SK-N-SH (cell line): ENCODE results near the gene PIN1. TPM values are rescaled to one million over a fixed set of nuclear protein-coding genes. Genes with fewer than 3 reads are reported as not detected.

Experiments used
- CTCF ChIA-PET: fragments of 300-600, 350-600 bp; formaldehyde crosslinking; extraction: SDS; loops from one replicate; lab custom pipeline; 2021; lab: Yijun Ruan, JAX
- POLR2A ChIA-PET: fragments of 350-600 bp; sonication (Branson Sonifier 250); formaldehyde crosslinking; extraction: SDS; loops from one replicate; lab custom pipeline; 2020; ENCODE audit warnings: antibody characterized with exemption, inconsistent platforms; lab: Yijun Ruan, JAX
- DNase-seq: peaks from one replicate; pipeline ENCODE4 v3.0.0; 2012
- H2AFZ ChIP-seq: fragments of 200-600 bp; sonication (generic); 2 replicates; pipeline ENCODE4 v1.8.1; 2016; ENCODE audit warnings: antibody characterized with exemption, mild to moderate bottlenecking, low read depth
- H3F3A ChIP-seq: fragments of 200-600 bp; sonication (generic); replicated peaks from 2 replicates; pipeline ENCODE3; 2016; ENCODE audit warnings: antibody characterized with exemption, mild to moderate bottlenecking; ENCODE audit not compliant: insufficient read depth
- H3K27ac ChIP-seq, 2 experiments: fragments of 200-500 bp in 1 of 2; fragments of 200-600 bp in 1 of 2; sonication (Bioruptor generic) in 1 of 2; sonication (generic), shearing (Covaris generic) in 1 of 2; 2 replicates each; pipeline versions ENCODE4 v1.5.1 to v1.6.1; 2014 to 2016; ENCODE audit warnings: low read depth in 2 of 2, inconsistent platforms in 1 of 2, low read length in 1 of 2, mild to moderate bottlenecking in 1 of 2, mixed read lengths in 1 of 2
- H3K27me3 ChIP-seq: fragments of 200-600 bp; sonication (generic), shearing (Covaris generic); 2 replicates; pipeline ENCODE4 v1.6.1; 2016; ENCODE audit warnings: mixed run types; ENCODE audit not compliant: insufficient read depth
- H3K36me3 ChIP-seq, 2 experiments: fragments of 200-500 bp in 1 of 2; fragments of 200-600 bp in 1 of 2; sonication (Bioruptor generic) in 1 of 2; sonication (generic) in 1 of 2; replicated peaks in 1 of 2; 2 replicates each; pipeline versions ENCODE3 to v1.5.1; 2014 to 2016; ENCODE audit warnings: low read length in 1 of 2, mild to moderate bottlenecking in 1 of 2; ENCODE audit not compliant: insufficient read depth in 2 of 2, control insufficient read depth in 1 of 2
- H3K4me1 ChIP-seq, 2 experiments: fragments of 200-500 bp in 1 of 2; fragments of 200-600 bp in 1 of 2; sonication (Bioruptor generic) in 1 of 2; sonication (generic), shearing (Covaris generic) in 1 of 2; 2 replicates each; pipeline versions ENCODE4 v1.5.1 to v1.6.1; 2014 to 2016; ENCODE audit warnings: low read depth in 1 of 2, low read length in 1 of 2, mixed run types in 1 of 2; ENCODE audit not compliant: insufficient read depth in 2 of 2, control insufficient read depth in 1 of 2
- H3K4me2 ChIP-seq: fragments of 200-600 bp; sonication (generic), shearing (Covaris generic); 2 replicates; pipeline ENCODE4 v1.6.1; 2017; ENCODE audit warnings: mixed run types
- H3K4me3 ChIP-seq, 2 experiments: fragments of 200-500 bp in 1 of 2; fragments of 200-600 bp in 1 of 2; sonication (Bioruptor generic) in 1 of 2; sonication (generic), shearing (Covaris generic) in 1 of 2; 2 replicates each; pipeline versions ENCODE4 v1.5.1 to v1.8.1; 2014 to 2016; ENCODE audit warnings: low read depth in 2 of 2, inconsistent platforms in 1 of 2, low read length in 1 of 2, mild to moderate bottlenecking in 1 of 2, mixed read lengths in 1 of 2, moderate library complexity in 1 of 2
- H3K79me2 ChIP-seq: fragments of 200-600 bp; sonication (generic); 2 replicates; pipeline ENCODE4 v1.8.1; 2017; ENCODE audit warnings: mild to moderate bottlenecking; ENCODE audit not compliant: insufficient read depth
- H3K9ac ChIP-seq: fragments of 200-600 bp; sonication (generic); 2 replicates; pipeline ENCODE4 v1.6.1; 2017; ENCODE audit warnings: mixed run types
- H3K9me2 ChIP-seq: fragments of 200-600 bp; sonication (generic); 2 replicates; pipeline ENCODE4 v1.6.1; 2017; ENCODE audit warnings: mixed run types
- H3K9me3 ChIP-seq: fragments of 200-600 bp; sonication (generic); 2 replicates; pipeline ENCODE4 v1.6.1; 2017; ENCODE audit warnings: mixed run types, mild to moderate bottlenecking, moderate library complexity
- H4K20me1 ChIP-seq: fragments of 200-600 bp; sonication (generic); 2 replicates; pipeline ENCODE4 v1.6.1; 2017; ENCODE audit warnings: mild to moderate bottlenecking, mixed run types; ENCODE audit not compliant: insufficient read depth
- MXI1 ChIP-seq: IDR thresholded peaks from 2 replicates; pipeline ENCODE4 v1.6.1; 2012; ENCODE audit warnings: mild to moderate bottlenecking, low read depth, low read length, improper control_type of control experiment
- RAD21 ChIP-seq: IDR thresholded peaks from 2 replicates; pipeline ENCODE4 v1.6.1; 2012; ENCODE audit warnings: mild to moderate bottlenecking, low read length
- WGBS: methylation state at CpG from one replicate; pipeline ENCODE4 v1.1.6; 2017; ENCODE audit warnings: low lambda C conversion rate; 5-methylcytosine and 5-hydroxymethylcytosine counted together
- polyA plus RNA-seq, 3 experiments: library from polyadenylated mRNA; depleted of rRNA; stranded (reverse); fragments of >200 nt; gene quantifications; 2 replicates each; pipeline ENCODE4 v1.2.3, GENCODE V29; 2012
- small RNA-seq, 7 experiments: library from RNA; depleted of rRNA; stranded (forward); fragments of <200 nt; gene quantifications; one replicate each; pipeline ENCODE3, GENCODE V24; 2012
- TF ChIP-seq, protein P1 (sequence below): IDR thresholded peaks from 2 replicates; pipeline ENCODE4 v1.4.0; 2012; ENCODE audit warnings: low read depth
- TF ChIP-seq, protein P2 (sequence below): fragments of 150-350 bp; IDR thresholded peaks from 2 replicates; pipeline ENCODE4 v1.6.1; 2016; ENCODE audit warnings: mild to moderate bottlenecking, low read depth, low read length
- TF ChIP-seq, protein P3 (sequence below): IDR thresholded peaks from 2 replicates; pipeline ENCODE4; 2012

Gene PIN1
- polyA plus RNA-seq, 1 of the 3 experiments (the other 2 are of a cell fraction) = 148 TPM

DNA sequence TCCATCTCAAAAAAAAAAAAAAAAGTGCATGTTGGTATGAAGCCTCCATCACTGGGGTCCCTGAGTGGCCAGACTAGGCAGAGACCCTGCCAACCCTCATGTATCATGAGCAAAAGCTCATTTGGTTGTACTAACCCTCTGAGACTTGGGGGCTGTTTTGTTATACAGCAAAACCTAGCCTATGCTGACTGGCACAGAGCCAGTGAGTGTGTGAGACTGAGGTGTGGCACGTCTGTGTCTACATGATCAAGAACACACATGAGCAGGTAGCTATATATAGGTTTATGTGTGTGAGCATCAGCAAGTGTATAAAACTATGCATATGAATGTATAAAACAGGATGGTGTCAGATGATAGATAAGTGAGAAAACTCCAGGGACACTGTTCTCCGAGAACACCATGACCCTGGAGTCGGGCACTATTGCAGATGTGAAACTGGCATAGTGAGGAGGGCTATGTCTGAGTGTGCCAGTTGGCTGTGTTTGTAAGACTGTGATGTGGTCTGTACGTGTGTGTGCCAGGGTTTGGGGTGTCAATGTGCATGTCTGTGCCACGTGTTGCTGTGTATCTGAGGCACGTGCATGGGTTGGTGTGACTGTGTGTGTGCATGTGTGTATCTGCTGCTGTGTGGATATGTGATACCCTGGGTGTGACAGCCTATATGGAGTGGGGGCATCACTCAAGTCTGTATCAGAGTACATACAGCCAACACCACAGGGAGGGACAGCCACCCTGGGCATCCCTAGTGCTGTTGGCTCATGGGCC is 56.7 kb downstream of the PIN1 start:
- H3K9ac ChIP-seq = no peak overlapping the region
- no peak overlapping the region for H3K4me3 ChIP-seq
- no peak overlapping the region for H3K27ac ChIP-seq
- CTCF ChIA-PET = no interaction called here
- no peaks in the 10 kb centered on the region for H3K9me3 ChIP-seq
- TF ChIP-seq, protein P1, sequence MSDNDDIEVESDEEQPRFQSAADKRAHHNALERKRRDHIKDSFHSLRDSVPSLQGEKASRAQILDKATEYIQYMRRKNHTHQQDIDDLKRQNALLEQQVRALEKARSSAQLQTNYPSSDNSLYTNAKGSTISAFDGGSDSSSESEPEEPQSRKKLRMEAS = no peak
- TF ChIP-seq MXI1 (no peak), RAD21 (no peak)
- TF ChIP-seq, protein P2, sequence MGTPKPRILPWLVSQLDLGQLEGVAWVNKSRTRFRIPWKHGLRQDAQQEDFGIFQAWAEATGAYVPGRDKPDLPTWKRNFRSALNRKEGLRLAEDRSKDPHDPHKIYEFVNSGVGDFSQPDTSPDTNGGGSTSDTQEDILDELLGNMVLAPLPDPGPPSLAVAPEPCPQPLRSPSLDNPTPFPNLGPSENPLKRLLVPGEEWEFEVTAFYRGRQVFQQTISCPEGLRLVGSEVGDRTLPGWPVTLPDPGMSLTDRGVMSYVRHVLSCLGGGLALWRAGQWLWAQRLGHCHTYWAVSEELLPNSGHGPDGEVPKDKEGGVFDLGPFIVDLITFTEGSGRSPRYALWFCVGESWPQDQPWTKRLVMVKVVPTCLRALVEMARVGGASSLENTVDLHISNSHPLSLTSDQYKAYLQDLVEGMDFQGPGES = no peak
- TF ChIP-seq, protein P3, sequence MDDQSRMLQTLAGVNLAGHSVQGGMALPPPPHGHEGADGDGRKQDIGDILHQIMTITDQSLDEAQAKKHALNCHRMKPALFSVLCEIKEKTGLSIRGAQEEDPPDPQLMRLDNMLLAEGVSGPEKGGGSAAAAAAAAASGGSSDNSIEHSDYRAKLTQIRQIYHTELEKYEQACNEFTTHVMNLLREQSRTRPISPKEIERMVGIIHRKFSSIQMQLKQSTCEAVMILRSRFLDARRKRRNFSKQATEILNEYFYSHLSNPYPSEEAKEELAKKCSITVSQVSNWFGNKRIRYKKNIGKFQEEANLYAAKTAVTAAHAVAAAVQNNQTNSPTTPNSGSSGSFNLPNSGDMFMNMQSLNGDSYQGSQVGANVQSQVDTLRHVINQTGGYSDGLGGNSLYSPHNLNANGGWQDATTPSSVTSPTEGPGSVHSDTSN = no peak
- no peaks in the 10 kb centered on the region for H4K20me1 ChIP-seq
- 73% methylated on average over 6 of the region's 6 CpGs for WGBS
- no peak overlapping the region for H2AFZ ChIP-seq
- H3F3A ChIP-seq = no peaks in the 10 kb centered on the region
- H3K4me2 ChIP-seq = no peak overlapping the region
- H3K4me1 ChIP-seq = no peaks in the 10 kb centered on the region; a peak in 1 of 4 replicates
- POLR2A ChIA-PET = no interaction called here
- no peaks in the 10 kb centered on the region for H3K79me2 ChIP-seq
- H3K27me3 ChIP-seq = no peaks in the 10 kb centered on the region
- no peaks in the 10 kb centered on the region for H3K36me3 ChIP-seq
- DNase-seq = no peak
- H3K9me2 ChIP-seq = no peaks in the 10 kb centered on the region

Small RNAs within 50 kb of the gene (small RNA-seq; reads per million reads assigned to genes)
- gene RF00156 = 0 reads per million in 7 experiments

Other genes with a start within 250 kb of the PIN1 start
- gene ZNF561, start 214.1 kb upstream of the PIN1 start, polyA plus RNA-seq (2012; rRNA removed) = 18.0 and 28.1 TPM in 2 replicates
- 3.1 and 4.7 TPM in 2 replicates for gene ZNF562, start 160.2 kb upstream of the PIN1 start, polyA plus RNA-seq (2012; rRNA removed)
- gene ZNF846, start 66.6 kb upstream of the PIN1 start, polyA plus RNA-seq (2012; rRNA removed) = 6.7 and 7.5 TPM in 2 replicates
- gene FBXL12, start 16.2 kb upstream of the PIN1 start, polyA plus RNA-seq (2012; rRNA removed) = 27.1 and 30.5 TPM in 2 replicates
- gene UBL5, start 7.4 kb upstream of the PIN1 start, polyA plus RNA-seq (2012; rRNA removed) = 2,269 and 2,602 TPM in 2 replicates
- 8.2 and 10.7 TPM in 2 replicates for gene OLFM2, start 101.2 kb downstream of the PIN1 start, polyA plus RNA-seq (2012; rRNA removed)
- under 0.01 and 0.02 TPM in 2 replicates for gene COL5A3, start 175.2 kb downstream of the PIN1 start, polyA plus RNA-seq (2012; rRNA removed)
- 0.03 TPM in 1 of 2 replicates, not detected in the other for gene RDH8, start 178.2 kb downstream of the PIN1 start, polyA plus RNA-seq (2012; rRNA removed)